GM12878 (cell line): ENCODE measurements around the gene COTL1. TPM values are rescaled to one million over a fixed set of nuclear protein-coding genes. Genes with fewer than 3 reads are reported as not detected.

Source experiments
- BHLHE40 ChIP-seq, 2 experiments: fragments of 450-650 bp in 1 of 2; IDR thresholded peaks; 2 replicates each; pipeline ENCODE4 v1.6.1; 2011 to 2017; ENCODE audit warnings: low read depth in 2 of 2, borderline replicate concordance in 1 of 2, improper control_type of control experiment in 1 of 2, low read length in 1 of 2, mild to moderate bottlenecking in 1 of 2
- HDGF ChIP-seq: fragments of 450-650 bp; IDR thresholded peaks from 2 replicates; pipeline ENCODE4 v1.6.1; 2016; ENCODE audit warnings: antibody characterized with exemption
- IKZF2 ChIP-seq, 2 experiments: fragments of 450-650 bp; IDR thresholded peaks; 2 replicates each; pipeline ENCODE4 v1.6.1; 2017; ENCODE audit warnings: mild to moderate bottlenecking in 2 of 2, moderate library complexity in 2 of 2
- NBN ChIP-seq: fragments of 450-650 bp; IDR thresholded peaks from 2 replicates; pipeline ENCODE4 v1.6.1; 2016
- NFIC ChIP-seq: IDR thresholded peaks from 2 replicates; pipeline ENCODE4 v1.6.1; 2012; ENCODE audit warnings: low read depth, mild to moderate bottlenecking, inconsistent platforms, low read length, moderate library complexity
- SMARCA5 ChIP-seq: fragments of 450-650 bp; IDR thresholded peaks from 2 replicates; pipeline ENCODE4 v1.6.1; 2017; ENCODE audit warnings: mild to moderate bottlenecking
- SMC3 ChIP-seq: IDR thresholded peaks from 2 replicates; pipeline ENCODE4 v1.6.1; 2011; ENCODE audit warnings: low read length, improper control_type of control experiment, borderline replicate concordance
- polyA plus RNA-seq, 11 experiments: library from polyadenylated mRNA; depleted of rRNA in 4 of 11; unstranded in 6 of 11; stranded (reverse) in 5 of 11; fragments of >200 nt; fragmentation: Nextera tagmentation in 4 of 11; fragmentation: Illumina TruSeq in 1 of 11; extraction: Ambion mirVana in 4 of 11; extraction: Trizol in 1 of 11; gene quantifications; 1 replicate in 1 of 11; 2 replicates in 10 of 11; pipeline versions ENCODE4 v1.2.1 to v1.2.3, GENCODE V29; 2011 to 2016; ENCODE audit warnings: inconsistent platforms in 2 of 11, missing spikeins in 2 of 11, low read depth in 1 of 11
- total RNA-seq, 4 experiments: library from RNA; depleted of rRNA in 3 of 4; stranded (reverse); fragments of >200 nt in 3 of 4; fragmentation: Illumina TruSeq in 1 of 4; extraction: Trizol in 1 of 4; gene quantifications; 2 replicates each; pipeline versions ENCODE4 v1.2.1 to v1.2.3, GENCODE V29; 2013 to 2021
- TF ChIP-seq, protein P1 (sequence below): IDR thresholded peaks from 2 replicates; pipeline ENCODE4 v1.6.1; 2012; ENCODE audit warnings: improper control_type of control experiment, low read depth, low read length; ENCODE audit not compliant: insufficient replicate concordance
- TF ChIP-seq, protein P2 (sequence below): IDR thresholded peaks from 2 replicates; pipeline ENCODE4 v1.6.1; 2011; ENCODE audit warnings: low read depth, mild to moderate bottlenecking, low read length, moderate library complexity, borderline replicate concordance; ENCODE audit errors: extremely low read depth
- TF ChIP-seq, protein P3 (sequence below): fragments of 450-650 bp; formaldehyde crosslinking; IDR thresholded peaks from 2 replicates; pipeline ENCODE4 v1.4.0; 2022; ENCODE audit warnings: mild to moderate bottlenecking, moderate library complexity
- TF ChIP-seq, protein P4 (sequence below): IDR thresholded peaks from 2 replicates; pipeline ENCODE4 v1.6.1; 2011; ENCODE audit warnings: low read depth, low read length, improper control_type of control experiment, borderline replicate concordance
- TF ChIP-seq, protein P5 (sequence below): IDR thresholded peaks from 2 replicates; pipeline ENCODE4 v1.6.1; 2012; ENCODE audit warnings: mild to moderate bottlenecking, low read depth, low read length
- TF ChIP-seq, protein P6 (sequence below): fragments of 450-650 bp; IDR thresholded peaks from 2 replicates; pipeline ENCODE4 v1.6.1; 2016; ENCODE audit warnings: mild to moderate bottlenecking

The COTL1 gene
- total and polyA plus RNA-seq, 10 of the 15 experiments (the other 5 are each of a cell fraction or from before 2014, with no cell fraction given), result 140 to 894 (median 330) TPM

DNA sequence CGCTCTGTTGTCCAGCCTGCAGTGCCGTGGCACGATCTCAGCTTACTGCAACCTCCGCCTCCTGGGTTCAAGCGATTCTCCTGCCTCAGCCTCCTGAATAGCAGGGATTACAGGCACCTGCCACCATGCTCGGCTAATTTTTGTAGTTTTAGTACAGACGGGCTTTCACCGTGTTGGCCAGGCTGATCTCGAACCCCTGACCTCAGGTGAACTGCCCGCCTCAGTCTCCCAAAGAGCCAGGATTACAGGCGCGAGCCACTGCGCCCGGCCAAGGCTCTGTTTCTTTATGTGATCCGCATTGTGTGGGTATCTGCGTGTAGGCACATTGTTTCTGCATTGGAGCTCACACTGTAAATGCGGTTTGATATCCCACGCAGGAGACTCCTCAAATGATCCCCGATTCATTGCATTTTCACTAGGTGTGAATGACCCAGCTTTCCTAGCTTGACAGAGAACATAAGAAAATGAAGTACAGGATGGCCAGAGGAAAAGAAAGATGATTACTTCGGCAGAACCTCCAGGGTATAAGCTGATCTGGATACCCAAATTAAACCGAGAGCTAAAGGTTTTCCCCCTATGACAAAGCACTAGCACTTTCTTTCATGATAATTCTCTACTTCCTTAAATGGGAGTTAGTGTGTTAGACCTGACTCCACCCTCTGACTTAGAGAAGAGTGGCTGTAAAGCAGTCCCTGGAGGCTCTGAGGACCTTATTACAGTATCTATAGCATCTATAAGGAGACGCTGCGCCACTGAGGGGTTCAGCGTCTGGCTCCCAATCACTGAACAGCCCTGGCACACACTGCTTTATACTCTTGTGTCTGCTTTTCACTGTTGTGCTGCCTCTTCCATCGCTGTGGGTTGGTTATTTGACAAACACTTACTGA is 17.3 kb downstream of the COTL1 start (continued):
- TF ChIP-seq, protein P1, sequence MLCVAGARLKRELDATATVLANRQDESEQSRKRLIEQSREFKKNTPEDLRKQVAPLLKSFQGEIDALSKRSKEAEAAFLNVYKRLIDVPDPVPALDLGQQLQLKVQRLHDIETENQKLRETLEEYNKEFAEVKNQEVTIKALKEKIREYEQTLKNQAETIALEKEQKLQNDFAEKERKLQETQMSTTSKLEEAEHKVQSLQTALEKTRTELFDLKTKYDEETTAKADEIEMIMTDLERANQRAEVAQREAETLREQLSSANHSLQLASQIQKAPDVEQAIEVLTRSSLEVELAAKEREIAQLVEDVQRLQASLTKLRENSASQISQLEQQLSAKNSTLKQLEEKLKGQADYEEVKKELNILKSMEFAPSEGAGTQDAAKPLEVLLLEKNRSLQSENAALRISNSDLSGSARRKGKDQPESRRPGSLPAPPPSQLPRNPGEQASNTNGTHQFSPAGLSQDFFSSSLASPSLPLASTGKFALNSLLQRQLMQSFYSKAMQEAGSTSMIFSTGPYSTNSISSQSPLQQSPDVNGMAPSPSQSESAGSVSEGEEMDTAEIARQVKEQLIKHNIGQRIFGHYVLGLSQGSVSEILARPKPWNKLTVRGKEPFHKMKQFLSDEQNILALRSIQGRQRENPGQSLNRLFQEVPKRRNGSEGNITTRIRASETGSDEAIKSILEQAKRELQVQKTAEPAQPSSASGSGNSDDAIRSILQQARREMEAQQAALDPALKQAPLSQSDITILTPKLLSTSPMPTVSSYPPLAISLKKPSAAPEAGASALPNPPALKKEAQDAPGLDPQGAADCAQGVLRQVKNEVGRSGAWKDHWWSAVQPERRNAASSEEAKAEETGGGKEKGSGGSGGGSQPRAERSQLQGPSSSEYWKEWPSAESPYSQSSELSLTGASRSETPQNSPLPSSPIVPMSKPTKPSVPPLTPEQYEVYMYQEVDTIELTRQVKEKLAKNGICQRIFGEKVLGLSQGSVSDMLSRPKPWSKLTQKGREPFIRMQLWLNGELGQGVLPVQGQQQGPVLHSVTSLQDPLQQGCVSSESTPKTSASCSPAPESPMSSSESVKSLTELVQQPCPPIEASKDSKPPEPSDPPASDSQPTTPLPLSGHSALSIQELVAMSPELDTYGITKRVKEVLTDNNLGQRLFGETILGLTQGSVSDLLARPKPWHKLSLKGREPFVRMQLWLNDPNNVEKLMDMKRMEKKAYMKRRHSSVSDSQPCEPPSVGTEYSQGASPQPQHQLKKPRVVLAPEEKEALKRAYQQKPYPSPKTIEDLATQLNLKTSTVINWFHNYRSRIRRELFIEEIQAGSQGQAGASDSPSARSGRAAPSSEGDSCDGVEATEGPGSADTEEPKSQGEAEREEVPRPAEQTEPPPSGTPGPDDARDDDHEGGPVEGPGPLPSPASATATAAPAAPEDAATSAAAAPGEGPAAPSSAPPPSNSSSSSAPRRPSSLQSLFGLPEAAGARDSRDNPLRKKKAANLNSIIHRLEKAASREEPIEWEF, result no peak
- TF ChIP-seq IKZF2 (IDR thresholded peaks at IDR 0.05) (peak; percentile 49 to 57), HDGF (0 out of 2 replicates have a peak, but pooled peaks have one; percentile 31), SMC3 (no peak), NFIC (no peak), BHLHE40 (IDR thresholded peaks at IDR 0.05; ENCODE audit: borderline replicate concordance in 1 of 2, low read depth in 2 of 2, low read length in 1 of 2) (no peak), SMARCA5 (peak; percentile 17; the same call in 1 of the 2 replicates), NBN (peak; percentile 26; the same call in 1 of the 2 replicates)
- TF ChIP-seq, protein P2, sequence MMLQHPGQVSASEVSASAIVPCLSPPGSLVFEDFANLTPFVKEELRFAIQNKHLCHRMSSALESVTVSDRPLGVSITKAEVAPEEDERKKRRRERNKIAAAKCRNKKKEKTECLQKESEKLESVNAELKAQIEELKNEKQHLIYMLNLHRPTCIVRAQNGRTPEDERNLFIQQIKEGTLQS, result no peak
- TF ChIP-seq, protein P3, sequence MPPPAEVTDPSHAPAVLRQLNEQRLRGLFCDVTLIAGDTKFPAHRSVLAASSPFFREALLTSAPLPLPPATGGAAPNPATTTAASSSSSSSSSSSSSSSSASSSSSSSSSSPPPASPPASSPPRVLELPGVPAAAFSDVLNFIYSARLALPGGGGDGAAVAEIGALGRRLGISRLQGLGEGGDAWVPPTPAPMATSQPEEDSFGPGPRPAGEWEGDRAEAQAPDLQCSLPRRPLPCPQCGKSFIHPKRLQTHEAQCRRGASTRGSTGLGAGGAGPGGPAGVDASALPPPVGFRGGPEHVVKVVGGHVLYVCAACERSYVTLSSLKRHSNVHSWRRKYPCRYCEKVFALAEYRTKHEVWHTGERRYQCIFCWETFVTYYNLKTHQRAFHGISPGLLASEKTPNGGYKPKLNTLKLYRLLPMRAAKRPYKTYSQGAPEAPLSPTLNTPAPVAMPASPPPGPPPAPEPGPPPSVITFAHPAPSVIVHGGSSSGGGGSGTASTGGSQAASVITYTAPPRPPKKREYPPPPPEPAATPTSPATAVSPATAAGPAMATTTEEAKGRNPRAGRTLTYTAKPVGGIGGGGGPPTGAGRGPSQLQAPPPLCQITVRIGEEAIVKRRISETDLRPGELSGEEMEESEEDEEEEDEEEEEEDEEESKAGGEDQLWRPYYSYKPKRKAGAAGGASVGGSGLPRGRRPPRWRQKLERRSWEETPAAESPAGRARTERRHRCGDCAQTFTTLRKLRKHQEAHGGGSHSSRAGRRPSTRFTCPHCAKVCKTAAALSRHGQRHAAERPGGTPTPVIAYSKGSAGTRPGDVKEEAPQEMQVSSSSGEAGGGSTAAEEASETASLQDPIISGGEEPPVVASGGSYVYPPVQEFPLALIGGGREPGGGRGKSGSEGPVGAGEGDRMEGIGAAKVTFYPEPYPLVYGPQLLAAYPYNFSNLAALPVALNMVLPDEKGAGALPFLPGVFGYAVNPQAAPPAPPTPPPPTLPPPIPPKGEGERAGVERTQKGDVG, result no peak
- TF ChIP-seq, protein P4, sequence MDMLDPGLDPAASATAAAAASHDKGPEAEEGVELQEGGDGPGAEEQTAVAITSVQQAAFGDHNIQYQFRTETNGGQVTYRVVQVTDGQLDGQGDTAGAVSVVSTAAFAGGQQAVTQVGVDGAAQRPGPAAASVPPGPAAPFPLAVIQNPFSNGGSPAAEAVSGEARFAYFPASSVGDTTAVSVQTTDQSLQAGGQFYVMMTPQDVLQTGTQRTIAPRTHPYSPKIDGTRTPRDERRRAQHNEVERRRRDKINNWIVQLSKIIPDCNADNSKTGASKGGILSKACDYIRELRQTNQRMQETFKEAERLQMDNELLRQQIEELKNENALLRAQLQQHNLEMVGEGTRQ, result no peak
- TF ChIP-seq, protein P5, sequence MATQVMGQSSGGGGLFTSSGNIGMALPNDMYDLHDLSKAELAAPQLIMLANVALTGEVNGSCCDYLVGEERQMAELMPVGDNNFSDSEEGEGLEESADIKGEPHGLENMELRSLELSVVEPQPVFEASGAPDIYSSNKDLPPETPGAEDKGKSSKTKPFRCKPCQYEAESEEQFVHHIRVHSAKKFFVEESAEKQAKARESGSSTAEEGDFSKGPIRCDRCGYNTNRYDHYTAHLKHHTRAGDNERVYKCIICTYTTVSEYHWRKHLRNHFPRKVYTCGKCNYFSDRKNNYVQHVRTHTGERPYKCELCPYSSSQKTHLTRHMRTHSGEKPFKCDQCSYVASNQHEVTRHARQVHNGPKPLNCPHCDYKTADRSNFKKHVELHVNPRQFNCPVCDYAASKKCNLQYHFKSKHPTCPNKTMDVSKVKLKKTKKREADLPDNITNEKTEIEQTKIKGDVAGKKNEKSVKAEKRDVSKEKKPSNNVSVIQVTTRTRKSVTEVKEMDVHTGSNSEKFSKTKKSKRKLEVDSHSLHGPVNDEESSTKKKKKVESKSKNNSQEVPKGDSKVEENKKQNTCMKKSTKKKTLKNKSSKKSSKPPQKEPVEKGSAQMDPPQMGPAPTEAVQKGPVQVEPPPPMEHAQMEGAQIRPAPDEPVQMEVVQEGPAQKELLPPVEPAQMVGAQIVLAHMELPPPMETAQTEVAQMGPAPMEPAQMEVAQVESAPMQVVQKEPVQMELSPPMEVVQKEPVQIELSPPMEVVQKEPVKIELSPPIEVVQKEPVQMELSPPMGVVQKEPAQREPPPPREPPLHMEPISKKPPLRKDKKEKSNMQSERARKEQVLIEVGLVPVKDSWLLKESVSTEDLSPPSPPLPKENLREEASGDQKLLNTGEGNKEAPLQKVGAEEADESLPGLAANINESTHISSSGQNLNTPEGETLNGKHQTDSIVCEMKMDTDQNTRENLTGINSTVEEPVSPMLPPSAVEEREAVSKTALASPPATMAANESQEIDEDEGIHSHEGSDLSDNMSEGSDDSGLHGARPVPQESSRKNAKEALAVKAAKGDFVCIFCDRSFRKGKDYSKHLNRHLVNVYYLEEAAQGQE, result no peak
- TF ChIP-seq, protein P6, sequence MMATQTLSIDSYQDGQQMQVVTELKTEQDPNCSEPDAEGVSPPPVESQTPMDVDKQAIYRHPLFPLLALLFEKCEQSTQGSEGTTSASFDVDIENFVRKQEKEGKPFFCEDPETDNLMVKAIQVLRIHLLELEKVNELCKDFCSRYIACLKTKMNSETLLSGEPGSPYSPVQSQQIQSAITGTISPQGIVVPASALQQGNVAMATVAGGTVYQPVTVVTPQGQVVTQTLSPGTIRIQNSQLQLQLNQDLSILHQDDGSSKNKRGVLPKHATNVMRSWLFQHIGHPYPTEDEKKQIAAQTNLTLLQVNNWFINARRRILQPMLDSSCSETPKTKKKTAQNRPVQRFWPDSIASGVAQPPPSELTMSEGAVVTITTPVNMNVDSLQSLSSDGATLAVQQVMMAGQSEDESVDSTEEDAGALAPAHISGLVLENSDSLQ, result 0 out of 2 replicates have a peak, but pooled peaks have one; percentile 26
